Suprapubic skin (tissue), 3 donors: ENCODE data around the gene CDH8.

Experiments
- EP300 ChIP-seq: sonication (generic); formaldehyde crosslinking; IDR thresholded peaks from one replicate; pipeline ENCODE4 v1.6.1; 2017; ENCODE audit warnings: antibody characterized with exemption
- POLR2A ChIP-seq, 2 donors: fragments of 450-650 bp; IDR thresholded peaks; one replicate each; pipeline ENCODE4 v1.6.1; 2017; ENCODE audit warnings: antibody characterized with exemption in 2 of 2, mild to moderate bottlenecking in 2 of 2, moderate library complexity in 2 of 2
- TF ChIP-seq, protein P1 (sequence below), 2 donors: fragments of 200-600 bp in 1 of 2; fragments of 450-650 bp in 1 of 2; sonication (generic) in 1 of 2; IDR thresholded peaks; one replicate each; pipeline ENCODE4 v1.5.1; 2016 to 2019; ENCODE audit warnings: antibody characterized with exemption in 2 of 2, mild to moderate bottlenecking in 1 of 2, moderate library complexity in 1 of 2

DNA sequence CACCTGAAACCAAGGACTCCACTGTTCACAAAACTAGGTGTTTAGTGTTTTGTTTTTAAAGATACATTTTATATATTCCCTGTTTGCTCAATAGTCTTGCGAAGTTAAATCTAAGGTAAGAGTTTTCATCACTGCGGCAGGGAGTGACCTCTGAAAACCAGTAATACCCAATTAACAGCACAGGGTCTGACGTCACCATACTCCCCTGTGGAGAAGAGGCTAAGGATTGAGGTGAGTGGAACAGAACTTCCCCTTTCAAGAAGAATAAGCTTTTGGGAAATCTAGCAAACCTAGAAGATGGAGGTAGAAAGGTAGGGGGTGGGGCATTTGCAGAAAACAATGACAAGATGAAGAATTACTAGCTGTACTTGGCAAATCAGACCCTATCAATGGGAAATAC, 120.7 kb downstream of the CDH8 start:
- TF ChIP-seq POLR2A (IDR thresholded peaks at IDR 0.05) (no peak), EP300 (no peak)
- TF ChIP-seq, protein P1, sequence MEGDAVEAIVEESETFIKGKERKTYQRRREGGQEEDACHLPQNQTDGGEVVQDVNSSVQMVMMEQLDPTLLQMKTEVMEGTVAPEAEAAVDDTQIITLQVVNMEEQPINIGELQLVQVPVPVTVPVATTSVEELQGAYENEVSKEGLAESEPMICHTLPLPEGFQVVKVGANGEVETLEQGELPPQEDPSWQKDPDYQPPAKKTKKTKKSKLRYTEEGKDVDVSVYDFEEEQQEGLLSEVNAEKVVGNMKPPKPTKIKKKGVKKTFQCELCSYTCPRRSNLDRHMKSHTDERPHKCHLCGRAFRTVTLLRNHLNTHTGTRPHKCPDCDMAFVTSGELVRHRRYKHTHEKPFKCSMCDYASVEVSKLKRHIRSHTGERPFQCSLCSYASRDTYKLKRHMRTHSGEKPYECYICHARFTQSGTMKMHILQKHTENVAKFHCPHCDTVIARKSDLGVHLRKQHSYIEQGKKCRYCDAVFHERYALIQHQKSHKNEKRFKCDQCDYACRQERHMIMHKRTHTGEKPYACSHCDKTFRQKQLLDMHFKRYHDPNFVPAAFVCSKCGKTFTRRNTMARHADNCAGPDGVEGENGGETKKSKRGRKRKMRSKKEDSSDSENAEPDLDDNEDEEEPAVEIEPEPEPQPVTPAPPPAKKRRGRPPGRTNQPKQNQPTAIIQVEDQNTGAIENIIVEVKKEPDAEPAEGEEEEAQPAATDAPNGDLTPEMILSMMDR (IDR thresholded peaks at IDR 0.05): no peak
